ENCODE data around the gene CDC20. TPM values are rescaled to one million over a fixed set of nuclear protein-coding genes. Genes with fewer than 3 reads are reported as not detected.

The CDC20 gene
- total RNA-seq, 1 experiment from 2014 or later = 349 TPM

DNA sequence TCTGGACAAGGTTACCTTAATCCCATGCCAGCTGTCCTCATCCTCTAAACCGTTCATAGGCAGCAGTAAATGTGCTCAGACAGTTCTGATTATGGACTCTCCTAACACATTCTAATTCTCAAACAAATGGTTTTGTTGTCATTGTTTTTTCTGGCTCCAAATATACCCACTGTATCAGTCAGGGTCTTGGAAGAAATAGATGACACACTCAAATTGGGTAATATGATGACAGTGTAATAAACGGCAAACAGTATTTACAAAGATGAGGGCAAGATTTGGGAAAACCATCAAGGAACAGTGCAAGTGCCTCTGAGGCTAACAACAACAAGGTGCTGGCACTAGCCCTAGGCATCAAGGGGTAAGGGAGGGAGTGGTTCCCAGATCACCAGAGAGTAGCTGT lies 4.3 kb upstream of the CDC20 start:
- H3K9ac ChIP-seq (ENCODE audit: low read length) = no peak overlapping the region
- POLR2A ChIA-PET (ENCODE audit: unreplicated experiment) = no interaction called here
- H3K9me3 ChIP-seq (ENCODE audit: low read length) = no peaks in the 10 kb centered on the region
- H3K27me3 ChIP-seq (ENCODE audit: low read length) = no peaks in the 10 kb centered on the region
- H3K4me2 ChIP-seq (ENCODE audit: low read length) = no peak overlapping the region
- no peak overlapping the region for H3K27ac ChIP-seq (ENCODE audit: low read length)
- CTCF ChIA-PET = no interaction called here
- no peak overlapping the region for H3K4me3 ChIP-seq (ENCODE audit: low read length)
- H3K9me2 ChIP-seq (replicated peaks; ENCODE audit: low read length) = no peaks in the 10 kb centered on the region
- H3F3A ChIP-seq (ENCODE audit: low read length, unreplicated experiment) = no peaks in the 10 kb centered on the region
- TF ChIP-seq EZH2 (IDR thresholded peaks at IDR 0.05; ENCODE audit: low read length, unreplicated experiment) = no peak
- no peaks in the 10 kb centered on the region for H4K20me1 ChIP-seq (ENCODE audit: low read length)
- ATAC-seq (no peak), DNase-seq (no peak)
- peaks cover 15% of the 10 kb centered on the region for H3K79me2 ChIP-seq (ENCODE audit: low read length)
- peaks cover 1% of the 10 kb centered on the region; the same call in 1 of the 2 replicates for H3K36me3 ChIP-seq (ENCODE audit: low read depth, low read length)
- no TSS peak for BruUV-seq (replicated peaks)
- H2AFZ ChIP-seq (ENCODE audit: low read length) = no peak overlapping the region
- peaks cover 14% of the 10 kb centered on the region for H3K4me1 ChIP-seq (ENCODE audit: insufficient read depth, low read length)
- intact Hi-C loops (cut with micrococcal nuclease) = no loop called here

DNA sequence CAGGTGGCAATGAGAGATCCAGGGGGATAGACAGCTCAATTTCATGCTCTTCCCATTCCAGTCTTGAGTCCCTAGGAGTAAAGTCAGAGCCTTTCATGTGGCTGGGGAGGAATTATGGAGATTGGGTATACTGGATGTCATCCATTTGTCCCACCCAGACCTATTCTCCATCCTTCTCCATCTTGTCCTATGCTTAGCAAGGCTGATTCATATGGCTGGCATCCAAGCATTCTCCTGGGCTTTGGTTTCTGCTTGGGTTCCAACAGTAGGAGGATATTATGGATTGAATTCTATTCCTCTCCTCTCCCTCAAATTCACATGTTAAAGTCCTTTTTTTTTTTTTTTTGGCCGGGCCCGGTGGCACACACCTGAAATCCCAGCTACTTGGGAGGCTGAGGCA lies 3.8 kb upstream of the CDC20 start:
- Histone ChIP-seq H3K4me3 (ENCODE audit: low read length) (no peak overlapping the region), H3K27ac (ENCODE audit: low read length) (no peak overlapping the region), H3K36me3 (ENCODE audit: low read depth, low read length) (peaks cover 6% of the 10 kb centered on the region), H3K9me2 (replicated peaks; ENCODE audit: low read length) (no peaks in the 10 kb centered on the region), H3K9me3 (ENCODE audit: low read length) (no peaks in the 10 kb centered on the region), H3K79me2 (ENCODE audit: low read length) (peaks cover 20% of the 10 kb centered on the region), H3K4me2 (ENCODE audit: low read length) (no peak overlapping the region), H3F3A (ENCODE audit: low read length, unreplicated experiment) (no peaks in the 10 kb centered on the region), H4K20me1 (ENCODE audit: low read length) (no peaks in the 10 kb centered on the region), H3K27me3 (ENCODE audit: low read length) (no peaks in the 10 kb centered on the region), H3K4me1 (ENCODE audit: insufficient read depth, low read length) (peaks cover 9% of the 10 kb centered on the region), H3K9ac (ENCODE audit: low read length) (no peak overlapping the region), H2AFZ (ENCODE audit: low read length) (no peak overlapping the region)
- DNase-seq (peak; percentile 20), ATAC-seq (no peak)
- ChIA-PET POLR2A (ENCODE audit: unreplicated experiment) (no interaction called here), CTCF (no interaction called here)
- TF ChIP-seq EZH2 (IDR thresholded peaks at IDR 0.05; ENCODE audit: low read length, unreplicated experiment) (no peak), EZH2phosphoT487 (IDR thresholded peaks at IDR 0.05; ENCODE audit: borderline replicate concordance, low read length) (no peak)
- TF ChIP-seq, protein P1, sequence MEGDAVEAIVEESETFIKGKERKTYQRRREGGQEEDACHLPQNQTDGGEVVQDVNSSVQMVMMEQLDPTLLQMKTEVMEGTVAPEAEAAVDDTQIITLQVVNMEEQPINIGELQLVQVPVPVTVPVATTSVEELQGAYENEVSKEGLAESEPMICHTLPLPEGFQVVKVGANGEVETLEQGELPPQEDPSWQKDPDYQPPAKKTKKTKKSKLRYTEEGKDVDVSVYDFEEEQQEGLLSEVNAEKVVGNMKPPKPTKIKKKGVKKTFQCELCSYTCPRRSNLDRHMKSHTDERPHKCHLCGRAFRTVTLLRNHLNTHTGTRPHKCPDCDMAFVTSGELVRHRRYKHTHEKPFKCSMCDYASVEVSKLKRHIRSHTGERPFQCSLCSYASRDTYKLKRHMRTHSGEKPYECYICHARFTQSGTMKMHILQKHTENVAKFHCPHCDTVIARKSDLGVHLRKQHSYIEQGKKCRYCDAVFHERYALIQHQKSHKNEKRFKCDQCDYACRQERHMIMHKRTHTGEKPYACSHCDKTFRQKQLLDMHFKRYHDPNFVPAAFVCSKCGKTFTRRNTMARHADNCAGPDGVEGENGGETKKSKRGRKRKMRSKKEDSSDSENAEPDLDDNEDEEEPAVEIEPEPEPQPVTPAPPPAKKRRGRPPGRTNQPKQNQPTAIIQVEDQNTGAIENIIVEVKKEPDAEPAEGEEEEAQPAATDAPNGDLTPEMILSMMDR (conservative IDR thresholded peaks at IDR 0.05; ENCODE audit: low read depth, low read length) = no peak
- no TSS peak for BruUV-seq (replicated peaks)
- intact Hi-C loops (cut with micrococcal nuclease) = no loop called here

DNA sequence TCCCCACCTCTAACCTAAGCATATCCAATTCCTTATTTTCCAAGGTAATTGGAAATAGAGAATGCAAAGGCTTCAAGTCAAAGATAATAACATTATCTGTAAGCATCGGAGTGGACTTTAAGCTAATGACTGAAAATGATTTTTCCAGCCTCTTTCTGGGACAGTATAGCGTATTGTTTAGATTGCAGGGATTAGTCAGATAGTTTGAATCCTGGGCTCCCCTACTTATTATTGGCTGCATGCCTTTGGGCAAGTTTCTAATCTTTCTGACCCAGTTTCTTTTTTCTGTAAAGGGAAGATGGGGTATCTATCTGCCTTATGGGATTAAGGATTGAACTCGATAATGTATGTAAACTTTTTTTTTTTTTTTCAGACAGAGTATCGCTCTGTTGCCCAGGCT lies 1.5 kb upstream of the CDC20 start:
- H3K9me3 ChIP-seq (ENCODE audit: low read length) = no peaks in the 10 kb centered on the region
- ChIA-PET CTCF (no interaction called here), POLR2A (ENCODE audit: unreplicated experiment) (no interaction called here)
- no peak for ATAC-seq
- H4K20me1 ChIP-seq (ENCODE audit: low read length) = peaks cover 13% of the 10 kb centered on the region
- peaks cover 43% of the 10 kb centered on the region for H3K79me2 ChIP-seq (ENCODE audit: low read length)
- intact Hi-C loops (cut with micrococcal nuclease) = no loop called here
- TF ChIP-seq, protein P1 (conservative IDR thresholded peaks at IDR 0.05; ENCODE audit: low read depth, low read length) = no peak
- no peak for TF ChIP-seq EZH2 (IDR thresholded peaks at IDR 0.05; ENCODE audit: low read length, unreplicated experiment)
- no peak for TF ChIP-seq EZH2phosphoT487 (IDR thresholded peaks at IDR 0.05; ENCODE audit: borderline replicate concordance, low read length)
- H3K4me2 ChIP-seq (ENCODE audit: low read length) = peak overlapping the region; percentile 97; the same call in 1 of the 2 replicates
- H3K9me2 ChIP-seq (replicated peaks; ENCODE audit: low read length) = no peaks in the 10 kb centered on the region
- peaks cover 29% of the 10 kb centered on the region for H3K36me3 ChIP-seq (ENCODE audit: low read depth, low read length)
- H2AFZ ChIP-seq (ENCODE audit: low read length) = no peak overlapping the region
- peaks cover 7% of the 10 kb centered on the region for H3F3A ChIP-seq (ENCODE audit: low read length, unreplicated experiment)
- DNase-seq = no peak
- H3K9ac ChIP-seq (ENCODE audit: low read length) = no peak overlapping the region
- H3K27ac ChIP-seq (ENCODE audit: low read length) = no peak overlapping the region
- peaks cover 25% of the 10 kb centered on the region for H3K4me1 ChIP-seq (ENCODE audit: insufficient read depth, low read length)
- H3K4me3 ChIP-seq (ENCODE audit: low read length) = no peak overlapping the region
- H3K27me3 ChIP-seq (ENCODE audit: low read length) = no peaks in the 10 kb centered on the region
- BruUV-seq (replicated peaks) = no TSS peak
